Endothelial cell of umbilical vein (primary cell): Measurements from ENCODE around the gene WDR27. TPM values are rescaled to one million over a fixed set of nuclear protein-coding genes. Genes with fewer than 3 reads are reported as not detected.

ENCODE experiments used
- BruUV-seq: library from RNA; stranded (reverse); fragments of 400-500 nt; replicated peaks from 2 replicates; lab custom pipeline; 2021; lab: Mats Ljungman, UMichigan
- CTCF ChIA-PET: fragments of 300-600, 350-600 bp; sonication (Branson Sonifier 250); formaldehyde crosslinking; loops from one replicate; lab custom pipeline; 2021; ENCODE audit warnings: antibody characterized with exemption, inconsistent platforms; lab: Charles Lee
- POLR2A ChIA-PET: fragments of 300-600, 350-600 bp; sonication (Branson Sonifier 250); formaldehyde crosslinking; loops from one replicate; lab custom pipeline; 2021; ENCODE audit warnings: antibody characterized with exemption, inconsistent platforms; lab: Charles Lee
- DNase-seq: peaks from one replicate; pipeline ENCODE4 v3.0.0-alpha.2; 2011; ENCODE audit warnings: low read depth, low spot score
- FAIRE-seq: peaks from 2 replicates; lab custom pipeline; 2011; peaks lifted over from hg19 to GRCh38; lab: Jason Lieb, UNC
- H2AFZ ChIP-seq: 2 replicates; pipeline ENCODE4 v1.6.0; 2012; ENCODE audit warnings: low read depth, low read length, control low read depth, inconsistent platforms
- H3K27ac ChIP-seq: 2 replicates; pipeline ENCODE4 v1.5.1; 2011; ENCODE audit warnings: low read depth, mild to moderate bottlenecking, control low read depth, low read length, moderate library complexity; ENCODE audit not compliant: insufficient read depth
- H3K27me3 ChIP-seq, 2 experiments: 2 replicates each; pipeline versions ENCODE4 v1.6.0 to v1.6.1; 2011; ENCODE audit warnings: low read length in 2 of 2, mixed read lengths in 1 of 2; ENCODE audit not compliant: control insufficient read depth in 2 of 2, insufficient read depth in 2 of 2
- H3K36me3 ChIP-seq, 2 experiments: 2 replicates in 1 of 2; 3 replicates in 1 of 2; pipeline ENCODE4 v1.5.1; 2011; ENCODE audit warnings: low read length in 2 of 2, mild to moderate bottlenecking in 1 of 2, moderate library complexity in 1 of 2; ENCODE audit not compliant: control insufficient read depth in 2 of 2, insufficient read depth in 2 of 2; ENCODE audit errors: extremely low read depth in 1 of 2
- H3K4me1 ChIP-seq: 3 replicates; pipeline ENCODE4 v1.5.1; 2011; ENCODE audit warnings: mild to moderate bottlenecking, low read length; ENCODE audit not compliant: control insufficient read depth, insufficient read depth; ENCODE audit errors: extremely low read depth
- H3K4me2 ChIP-seq: 2 replicates; pipeline ENCODE4 v1.6.1; 2011; ENCODE audit warnings: low read length, control low read depth, mixed read lengths; ENCODE audit not compliant: insufficient read depth
- H3K4me3 ChIP-seq, 3 experiments: fragments of 200-600 bp in 1 of 3; sonication (generic), shearing (Covaris generic) in 1 of 3; replicated peaks in 1 of 3; 2 replicates each; pipeline ENCODE4 v1.5.1; 2011 to 2016; ENCODE audit warnings: control low read depth in 3 of 3, low read length in 3 of 3, mild to moderate bottlenecking in 2 of 3, inconsistent platforms in 1 of 3, low read depth in 1 of 3, moderate library complexity in 1 of 3; ENCODE audit not compliant: insufficient read depth in 1 of 3
- H3K79me2 ChIP-seq: 2 replicates; pipeline ENCODE4 v1.6.0; 2012; ENCODE audit warnings: low read length, inconsistent platforms; ENCODE audit not compliant: control insufficient read depth, insufficient read depth
- H3K9ac ChIP-seq: replicated peaks from 2 replicates; pipeline ENCODE3; 2011; ENCODE audit warnings: low read length, control low read depth; ENCODE audit not compliant: insufficient read depth; ENCODE audit errors: extremely low read depth
- H3K9me1 ChIP-seq: replicated peaks from 3 replicates; pipeline ENCODE4 v1.6.0; 2011; ENCODE audit warnings: mild to moderate bottlenecking, low read length; ENCODE audit not compliant: control insufficient read depth, insufficient read depth; ENCODE audit errors: extremely low read depth
- H3K9me3 ChIP-seq: replicated peaks from 2 replicates; pipeline ENCODE4 v1.5.1; 2012; ENCODE audit warnings: low read length, inconsistent platforms; ENCODE audit not compliant: control insufficient read depth, insufficient read depth
- H4K20me1 ChIP-seq: replicated peaks from 2 replicates; pipeline ENCODE3; 2011; ENCODE audit warnings: mild to moderate bottlenecking, low read length; ENCODE audit not compliant: control insufficient read depth, insufficient read depth; ENCODE audit errors: extremely low read depth
- EZH2 ChIP-seq: IDR thresholded peaks from 2 replicates; pipeline ENCODE4 v1.6.1; 2012; ENCODE audit warnings: borderline replicate concordance, low read depth, mild to moderate bottlenecking, moderate library complexity, low read length, inconsistent platforms; ENCODE audit not compliant: severe bottlenecking
- FOS ChIP-seq: IDR thresholded peaks from 2 replicates; pipeline ENCODE4 v1.6.1; 2011; ENCODE audit warnings: mild to moderate bottlenecking, low read length, moderate library complexity, borderline replicate concordance; ENCODE audit not compliant: insufficient read depth
- GATA2 ChIP-seq: IDR thresholded peaks from 2 replicates; pipeline ENCODE4 v1.7.0; 2011; ENCODE audit warnings: low read depth, mild to moderate bottlenecking, moderate library complexity, mixed read lengths, low read length; ENCODE audit not compliant: insufficient read length, insufficient read depth
- JUN ChIP-seq: IDR thresholded peaks from 2 replicates; pipeline ENCODE4 v1.6.1; 2011; ENCODE audit warnings: borderline replicate concordance, low read depth; ENCODE audit not compliant: insufficient read length, insufficient read depth
- MYC ChIP-seq: IDR thresholded peaks from one replicate; pipeline ENCODE4 v1.6.1; 2011; ENCODE audit warnings: mild to moderate bottlenecking, low read depth, low read length
- POLR2A ChIP-seq: IDR thresholded peaks from 2 replicates; pipeline ENCODE4 v1.6.1; 2012; ENCODE audit warnings: low read depth, mild to moderate bottlenecking, control low read depth, low read length
- POLR2AphosphoS5 ChIP-seq: IDR thresholded peaks from 2 replicates; pipeline ENCODE4 v1.6.1; 2012; ENCODE audit warnings: low read depth, mild to moderate bottlenecking, control low read depth, low read length, moderate library complexity; ENCODE audit not compliant: insufficient read depth
- dilution Hi-C: fragments of 300-500 bp; cut with MboI; formaldehyde crosslinking; loops from one replicate; pipeline ENCODE4 v1.15.0; 2019; ENCODE audit warnings: low sequenced_read_pairs; ENCODE audit not compliant: extremely low pct_ligation_motif_present
- intact Hi-C: fragments of 100-400 bp; cut with micrococcal nuclease; formaldehyde crosslinking; loops from one replicate; pipeline ENCODE4 v1.10.0; 2022
- polyA plus RNA-seq, 4 experiments: library from polyadenylated mRNA; depleted of rRNA in 3 of 4; stranded (reverse) in 3 of 4; unstranded in 1 of 4; fragments of >200 nt; gene quantifications; 2 replicates each; pipeline versions ENCODE4 v1.2.1 to v1.2.3, GENCODE V29; 2011 to 2012; ENCODE audit warnings: missing spikeins in 1 of 4
- total RNA-seq: library from RNA; stranded (reverse); gene quantifications from 2 replicates; pipeline ENCODE4 v1.2.3, GENCODE V29; 2021
- TF ChIP-seq, protein P1 (sequence below), 2 donors: IDR thresholded peaks; 1 replicate in 1 of 2; 2 replicates in 1 of 2; pipeline ENCODE4 v1.5.1; 2011; ENCODE audit warnings: low read length in 2 of 2, mild to moderate bottlenecking in 2 of 2, moderate library complexity in 2 of 2, control low read depth in 1 of 2, inconsistent platforms in 1 of 2, low read depth in 1 of 2; ENCODE audit not compliant: insufficient read depth in 1 of 2; ENCODE audit errors: extremely low read depth in 1 of 2
- TF ChIP-seq, protein P2 (sequence below): IDR thresholded peaks from 2 replicates; pipeline ENCODE4 v1.6.1; 2011; ENCODE audit not compliant: insufficient read depth, insufficient read length

WDR27 gene
- total and polyA plus RNA-seq, 2 donors (not counting 3 experiments of a cell fraction or from before 2014, with no cell fraction given) = 60.1 to 69.7 TPM

DNA sequence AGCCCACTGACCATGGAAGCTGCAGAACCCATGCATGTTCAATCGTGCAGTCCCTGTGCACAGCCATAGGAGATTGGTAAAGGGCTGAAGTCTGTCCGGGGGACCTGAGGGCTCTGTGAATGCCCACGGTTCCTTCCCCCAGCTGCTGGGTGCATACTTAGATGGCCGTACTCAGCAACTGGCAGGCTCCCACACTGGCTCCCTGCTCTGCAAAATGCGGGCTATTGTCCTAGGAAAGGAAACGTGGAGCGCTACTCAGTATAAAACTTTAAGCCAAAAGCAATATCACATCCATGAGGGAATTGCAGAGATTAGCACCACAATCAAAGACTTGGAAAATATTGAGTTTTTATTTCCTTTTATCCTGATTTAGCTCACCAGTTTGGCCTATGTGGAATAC lies 202.0 kb downstream of the WDR27 start:
- BruUV-seq = no TSS peak
- no peaks in the 10 kb centered on the region for H3K36me3 ChIP-seq
- no peak overlapping the region for H3K4me2 ChIP-seq
- intact Hi-C loops (no loop called here), dilution Hi-C loops (no loop called here)
- ChIA-PET POLR2A (no interaction called here), CTCF (no interaction called here)
- H3K9me3 ChIP-seq = no peaks in the 10 kb centered on the region
- no peaks in the 10 kb centered on the region for H4K20me1 ChIP-seq
- no peaks in the 10 kb centered on the region for H3K27me3 ChIP-seq
- H2AFZ ChIP-seq = no peak overlapping the region
- TF ChIP-seq GATA2 (no peak), POLR2AphosphoS5 (no peak), MYC (no peak), POLR2A (no peak), FOS (no peak), JUN (no peak), EZH2 (no peak)
- TF ChIP-seq, protein P1, sequence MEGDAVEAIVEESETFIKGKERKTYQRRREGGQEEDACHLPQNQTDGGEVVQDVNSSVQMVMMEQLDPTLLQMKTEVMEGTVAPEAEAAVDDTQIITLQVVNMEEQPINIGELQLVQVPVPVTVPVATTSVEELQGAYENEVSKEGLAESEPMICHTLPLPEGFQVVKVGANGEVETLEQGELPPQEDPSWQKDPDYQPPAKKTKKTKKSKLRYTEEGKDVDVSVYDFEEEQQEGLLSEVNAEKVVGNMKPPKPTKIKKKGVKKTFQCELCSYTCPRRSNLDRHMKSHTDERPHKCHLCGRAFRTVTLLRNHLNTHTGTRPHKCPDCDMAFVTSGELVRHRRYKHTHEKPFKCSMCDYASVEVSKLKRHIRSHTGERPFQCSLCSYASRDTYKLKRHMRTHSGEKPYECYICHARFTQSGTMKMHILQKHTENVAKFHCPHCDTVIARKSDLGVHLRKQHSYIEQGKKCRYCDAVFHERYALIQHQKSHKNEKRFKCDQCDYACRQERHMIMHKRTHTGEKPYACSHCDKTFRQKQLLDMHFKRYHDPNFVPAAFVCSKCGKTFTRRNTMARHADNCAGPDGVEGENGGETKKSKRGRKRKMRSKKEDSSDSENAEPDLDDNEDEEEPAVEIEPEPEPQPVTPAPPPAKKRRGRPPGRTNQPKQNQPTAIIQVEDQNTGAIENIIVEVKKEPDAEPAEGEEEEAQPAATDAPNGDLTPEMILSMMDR (IDR thresholded peaks at IDR 0.05; ENCODE audit: extremely low read depth in 1 of 2, insufficient read depth in 1 of 2, low read depth in 1 of 2, low read length in 2 of 2) = no peak
- TF ChIP-seq, protein P2, sequence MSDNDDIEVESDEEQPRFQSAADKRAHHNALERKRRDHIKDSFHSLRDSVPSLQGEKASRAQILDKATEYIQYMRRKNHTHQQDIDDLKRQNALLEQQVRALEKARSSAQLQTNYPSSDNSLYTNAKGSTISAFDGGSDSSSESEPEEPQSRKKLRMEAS = no peak
- no peak for FAIRE-seq
- H3K79me2 ChIP-seq = no peaks in the 10 kb centered on the region
- no peaks in the 10 kb centered on the region for H3K4me1 ChIP-seq
- H3K9ac ChIP-seq = no peak overlapping the region
- no peak overlapping the region for H3K4me3 ChIP-seq
- DNase-seq = no peak
- no peak overlapping the region for H3K27ac ChIP-seq
- no peaks in the 10 kb centered on the region for H3K9me1 ChIP-seq
